Smooth muscle cell (in vitro differentiated cells): ENCODE measurements around the gene MAGT1. TPM values are rescaled to one million over a fixed set of nuclear protein-coding genes. Genes with fewer than 3 reads are reported as not detected.

Experiments
- DNase-seq: peaks from one replicate; lab custom pipeline; 2025; ENCODE audit not compliant: unreplicated experiment; lab: John Stamatoyannopoulos, UW
- H2AFZ ChIP-seq: fragments of 200-600 bp; sonication (generic); 2 replicates; pipeline ENCODE4 v1.6.0; 2016; ENCODE audit warnings: antibody characterized with exemption, low read depth, mild to moderate bottlenecking
- H3F3A ChIP-seq: fragments of 200-600 bp; sonication (generic); 2 replicates; pipeline ENCODE4 v1.6.0; 2017; ENCODE audit warnings: antibody characterized with exemption, low read depth
- H3K27ac ChIP-seq: fragments of 200-600 bp; sonication (generic); 2 replicates; pipeline ENCODE4 v1.5.1; 2016; ENCODE audit warnings: low read depth, mild to moderate bottlenecking
- H3K27me3 ChIP-seq: fragments of 200-600 bp; sonication (generic); 2 replicates; pipeline ENCODE4 v1.6.1; 2016; ENCODE audit warnings: low read depth, mild to moderate bottlenecking
- H3K36me3 ChIP-seq: fragments of 200-600 bp; sonication (generic); 2 replicates; pipeline ENCODE4 v1.5.1; 2016; ENCODE audit warnings: low read depth
- H3K4me1 ChIP-seq: fragments of 200-600 bp; sonication (generic); 2 replicates; pipeline ENCODE4 v1.5.1; 2016; ENCODE audit warnings: low read depth
- H3K4me2 ChIP-seq: fragments of 200-600 bp; sonication (generic); 2 replicates; pipeline ENCODE4 v1.6.0; 2016; ENCODE audit warnings: mild to moderate bottlenecking
- H3K4me3 ChIP-seq: fragments of 200-600 bp; sonication (generic); 2 replicates; pipeline ENCODE4 v1.5.1; 2016; ENCODE audit warnings: mild to moderate bottlenecking
- H3K79me2 ChIP-seq: fragments of 200-600 bp; sonication (generic); 2 replicates; pipeline ENCODE4 v1.6.0; 2016; ENCODE audit warnings: low read depth, mild to moderate bottlenecking
- H3K9ac ChIP-seq: fragments of 200-600 bp; sonication (generic); 2 replicates; pipeline ENCODE4 v1.6.0; 2016; ENCODE audit warnings: low read depth
- H3K9me3 ChIP-seq: fragments of 200-600 bp; sonication (generic); replicated peaks from 2 replicates; pipeline ENCODE4 v1.5.1; 2016; ENCODE audit warnings: low read depth
- H4K20me1 ChIP-seq: fragments of 200-600 bp; sonication (generic); 2 replicates; pipeline ENCODE4 v1.6.0; 2016; ENCODE audit warnings: low read depth
- CTCF ChIP-seq: fragments of 200-600 bp; sonication (generic); IDR thresholded peaks from 2 replicates; pipeline ENCODE4 v1.5.1; 2017; ENCODE audit warnings: borderline replicate concordance, mild to moderate bottlenecking, antibody characterized with exemption; ENCODE audit not compliant: insufficient read depth, poor library complexity, severe bottlenecking
- WGBS: methylation state at CpG from one replicate; pipeline ENCODE4 v1.1.7; 2016; ENCODE audit warnings: low lambda C conversion rate; 5-methylcytosine and 5-hydroxymethylcytosine counted together
- polyA plus RNA-seq: library from polyadenylated mRNA; unstranded; fragments of >200 nt; fragmentation: Nextera tagmentation; extraction: Ambion mirVana; gene quantifications from 2 replicates; pipeline ENCODE4 v1.2.1, GENCODE V29; 2016
- total RNA-seq: library from RNA; depleted of rRNA; stranded (reverse); fragments of >200 nt; gene quantifications from 2 replicates; pipeline ENCODE4 v1.2.3, GENCODE V29; 2014

Gene MAGT1
- total and polyA plus RNA-seq, 2 experiments from 2014 or later: 48.0 to 129 TPM

- Histone ChIP-seq H3K27me3 (no peaks in the 10 kb centered on the region), H3F3A (no peaks in the 10 kb centered on the region), H3K27ac (no peak overlapping the region), H2AFZ (no peak overlapping the region), H3K4me3 (no peak overlapping the region), H4K20me1 (no peaks in the 10 kb centered on the region), H3K4me1 (no peaks in the 10 kb centered on the region), H3K4me2 (no peak overlapping the region), H3K79me2 (no peaks in the 10 kb centered on the region), H3K36me3 (no peaks in the 10 kb centered on the region), H3K9me3 (no peaks in the 10 kb centered on the region), H3K9ac (no peak overlapping the region)
- TF ChIP-seq CTCF: no peak
- WGBS: 79% methylated on average over 6 of the region's 6 CpGs
- no peak for DNase-seq
These were observed 101.3 kb downstream of the MAGT1 start for GRCh38 chrX:77793946-77794345.

GRCh38 chrX:77788050-77788449 is 107.2 kb downstream of the MAGT1 start:
- H3K4me1 ChIP-seq: peaks cover 3% of the 10 kb centered on the region
- peaks cover 33% of the 10 kb centered on the region for H3K79me2 ChIP-seq
- H3K27me3 ChIP-seq: no peaks in the 10 kb centered on the region
- no peak overlapping the region for H3K4me2 ChIP-seq
- no peak overlapping the region for H3K27ac ChIP-seq
- no peaks in the 10 kb centered on the region for H3K36me3 ChIP-seq
- no peaks in the 10 kb centered on the region for H3K9me3 ChIP-seq
- no peak overlapping the region for H2AFZ ChIP-seq
- TF ChIP-seq CTCF: no peak
- 81% methylated on average over 2 of the region's 2 CpGs for WGBS
- no peak overlapping the region for H3K9ac ChIP-seq
- DNase-seq: no peak
- H3K4me3 ChIP-seq: no peak overlapping the region
- H3F3A ChIP-seq: no peaks in the 10 kb centered on the region
- peaks cover 22% of the 10 kb centered on the region for H4K20me1 ChIP-seq

GRCh38 chrX:77786365-77786680 is 108.9 kb downstream of the MAGT1 start:
- H3K27ac ChIP-seq: peak overlapping the region; percentile 99
- H3K27me3 ChIP-seq: no peaks in the 10 kb centered on the region
- H3K4me2 ChIP-seq: peak overlapping the region; percentile 93
- no peaks in the 10 kb centered on the region for H3K9me3 ChIP-seq
- H2AFZ ChIP-seq: peak overlapping the region; percentile 82
- peak overlapping the region; percentile 99 for H3K9ac ChIP-seq
- H3K4me1 ChIP-seq: peaks cover 3% of the 10 kb centered on the region
- H3K79me2 ChIP-seq: peaks cover 50% of the 10 kb centered on the region
- no peaks in the 10 kb centered on the region for H3K36me3 ChIP-seq
- WGBS: 45% methylated on average over 5 of the region's 5 CpGs
- H4K20me1 ChIP-seq: peaks cover 40% of the 10 kb centered on the region
- H3K4me3 ChIP-seq: peak overlapping the region; percentile 82
- DNase-seq: no peak
- TF ChIP-seq CTCF: no peak
- H3F3A ChIP-seq: no peaks in the 10 kb centered on the region
